B cell (primary cell): ENCODE results near the gene MTUS2. TPM values are rescaled to one million over a fixed set of nuclear protein-coding genes. Genes with fewer than 3 reads are reported as not detected.

Experiments used
- ATAC-seq: fragments of 200-7000 bp; cut with Tn5 transposase; one replicate; pipeline ENCODE4 v1.10.0; 2021; ENCODE audit warnings: low read depth, mild to moderate bottlenecking, moderate number of reproducible peaks, moderate library complexity
- CTCF ChIA-PET: fragments of 350-600 bp; sonication (Branson Sonifier 250); formaldehyde crosslinking; loops from one replicate; lab custom pipeline; 2021; ENCODE audit warnings: antibody characterized with exemption, inconsistent platforms; lab: Charles Lee
- POLR2A ChIA-PET: fragments of 350-600 bp; sonication (Branson Sonifier 250); formaldehyde crosslinking; loops from one replicate; lab custom pipeline; 2021; ENCODE audit warnings: antibody characterized with exemption; lab: Charles Lee
- DNase-seq: peaks from one replicate; pipeline ENCODE4 v3.0.0; 2013
- H2AFZ ChIP-seq: 2 replicates; pipeline ENCODE4 v1.6.1; 2012; ENCODE audit warnings: mild to moderate bottlenecking, low read depth, low read length; ENCODE audit not compliant: insufficient read depth, poor library complexity, severe bottlenecking
- H3K27ac ChIP-seq, 2 donors: 1 replicate in 1 of 2; 2 replicates in 1 of 2; pipeline ENCODE4 v1.5.1; 2012 to 2013; ENCODE audit warnings: low read length in 2 of 2, mild to moderate bottlenecking in 2 of 2, moderate library complexity in 1 of 2
- H3K27me3 ChIP-seq, 4 experiments: fragments of 200-600 bp in 1 of 4; sonication (generic) in 1 of 4; replicated peaks in 1 of 4; 1 replicate in 2 of 4; 2 replicates in 2 of 4; pipeline versions ENCODE4 v1.6.1 to v1.7.0; 2013 to 2016; ENCODE audit warnings: low read length in 3 of 4, mild to moderate bottlenecking in 2 of 4, mixed read lengths in 1 of 4, moderate library complexity in 1 of 4; ENCODE audit not compliant: insufficient read depth in 4 of 4, control insufficient read depth in 3 of 4; ENCODE audit errors: control extremely low read depth in 1 of 4
- H3K36me3 ChIP-seq, 2 experiments: replicated peaks in 1 of 2; 1 replicate in 1 of 2; 2 replicates in 1 of 2; pipeline versions ENCODE4 v1.6.1 to v1.7.1; 2013; ENCODE audit warnings: low read length in 1 of 2; ENCODE audit not compliant: insufficient read depth in 2 of 2, control insufficient read depth in 1 of 2; ENCODE audit errors: control extremely low read depth in 1 of 2, extremely low read depth in 1 of 2
- H3K4me1 ChIP-seq, 2 donors: fragments of 200-600 bp in 1 of 2; sonication (generic) in 1 of 2; 1 replicate in 1 of 2; 2 replicates in 1 of 2; pipeline versions ENCODE4 v1.5.1 to v1.6.1; 2013 to 2017; ENCODE audit warnings: low read length in 2 of 2; ENCODE audit not compliant: control insufficient read depth in 2 of 2, insufficient read depth in 2 of 2
- H3K4me2 ChIP-seq: replicated peaks from 2 replicates; pipeline ENCODE3; 2012; ENCODE audit warnings: mild to moderate bottlenecking, low read depth, low read length; ENCODE audit not compliant: poor library complexity, severe bottlenecking
- H3K4me3 ChIP-seq, 5 experiments: fragments of 200-600 bp in 1 of 5; sonication (generic) in 1 of 5; 1 replicate in 3 of 5; 2 replicates in 2 of 5; pipeline versions ENCODE4 v1.5.1 to v1.7.0; 2011 to 2016; ENCODE audit warnings: low read length in 4 of 5, mild to moderate bottlenecking in 4 of 5, low read depth in 2 of 5, control low read depth in 1 of 5, moderate library complexity in 1 of 5; ENCODE audit not compliant: insufficient read depth in 1 of 5; ENCODE audit errors: control extremely low read depth in 1 of 5, extremely low read depth in 1 of 5
- H3K79me2 ChIP-seq: fragments of 200-600 bp; sonication (generic); one replicate; pipeline ENCODE4 v1.6.0; 2016; ENCODE audit warnings: low read length; ENCODE audit not compliant: control insufficient read depth, insufficient read depth
- H3K9ac ChIP-seq: fragments of 200-600 bp; sonication (generic); 2 replicates; pipeline ENCODE4 v1.6.1; 2017; ENCODE audit warnings: mild to moderate bottlenecking, low read length, moderate library complexity
- H3K9me3 ChIP-seq, 3 donors: one replicate each; pipeline versions ENCODE4 v1.6.1 to v1.7.1; 2013; ENCODE audit warnings: low read length in 2 of 3; ENCODE audit not compliant: control insufficient read depth in 2 of 3, insufficient read depth in 1 of 3; ENCODE audit errors: control extremely low read depth in 1 of 3
- H4K20me1 ChIP-seq: 2 replicates; pipeline ENCODE4 v1.6.0; 2012; ENCODE audit warnings: mild to moderate bottlenecking, low read length; ENCODE audit not compliant: insufficient read depth, control insufficient read depth, poor library complexity, severe bottlenecking
- H3K27ac Mint-ChIP-seq: one replicate; pipeline ENCODE4 v1.8.0; 2021; ENCODE audit warnings: mixed read lengths
- H3K27me3 Mint-ChIP-seq: one replicate; pipeline ENCODE4 v1.8.0; 2021; ENCODE audit warnings: mixed read lengths
- H3K4me1 Mint-ChIP-seq: one replicate; pipeline ENCODE4 v1.8.0; 2021; ENCODE audit warnings: mixed read lengths
- H3K4me3 Mint-ChIP-seq: one replicate; pipeline ENCODE4 v1.8.0; 2021; ENCODE audit warnings: mixed read lengths
- H3K9me3 Mint-ChIP-seq: one replicate; pipeline ENCODE4 v1.8.0; 2022; ENCODE audit warnings: mixed read lengths; ENCODE audit not compliant: insufficient read depth
- EZH2 ChIP-seq: IDR thresholded peaks from 2 replicates; pipeline ENCODE4 v1.6.1; 2012; ENCODE audit warnings: borderline replicate concordance, low read depth, mild to moderate bottlenecking, moderate library complexity, low read length; ENCODE audit not compliant: insufficient read depth, poor library complexity, severe bottlenecking
- WGBS: methylation state at CpG from one replicate; pipeline ENCODE4 v1.1.5; 2013; ENCODE audit warnings: missing lambda C conversion rate; ENCODE audit not compliant: insufficient coverage; 5-methylcytosine and 5-hydroxymethylcytosine counted together
- intact Hi-C: fragments of 100-400 bp; cut with micrococcal nuclease; formaldehyde crosslinking; loops from one replicate; pipeline ENCODE4 v1.10.0; 2022
- polyA plus RNA-seq: library from polyadenylated mRNA; depleted of rRNA; stranded (reverse); fragments of >200 nt; gene quantifications from 2 replicates; pipeline ENCODE4 v1.2.3, GENCODE V29; 2012
- total RNA-seq, 2 donors: library from RNA; stranded (reverse); fragments of 120-200 nt in 1 of 2; gene quantifications; 1 replicate in 1 of 2; 2 replicates in 1 of 2; pipeline versions ENCODE4 v1.2.3 to v1.2.4, GENCODE V29; 2013 to 2022
- TF ChIP-seq, protein P1 (sequence below): fragments of 200-600 bp; IDR thresholded peaks from one replicate; pipeline ENCODE4 v1.8.0; 2022; ENCODE audit warnings: antibody characterized with exemption, mild to moderate bottlenecking

MTUS2 gene
- total and polyA plus RNA-seq, 2 donors (not counting 1 experiment from before 2014, with no cell fraction given) = 0.12 TPM; not detected in 1

GRCh38 chr13:29496241-29496712, 676.1 kb downstream of the MTUS2 start:
- Mint-ChIP-seq H3K9me3 (no peaks in the 10 kb centered on the region), H3K4me3 (peak overlapping the region; percentile 86), H3K27ac (peak overlapping the region; percentile 80), H3K4me1 (peaks cover 36% of the 10 kb centered on the region), H3K27me3 (no peaks in the 10 kb centered on the region)
- H3K9me3 ChIP-seq = no peaks in the 10 kb centered on the region
- peak overlapping the region; percentile 92 for H3K4me2 ChIP-seq
- H3K27ac ChIP-seq = peak overlapping the region; percentile 46 to 47
- H3K4me1 ChIP-seq = peaks cover 36 to 39% of the 10 kb centered on the region in 2 donors
- 6% methylated on average over 9 of the region's 9 CpGs for WGBS
- H2AFZ ChIP-seq = peak overlapping the region; percentile 68
- TF ChIP-seq, protein P1, sequence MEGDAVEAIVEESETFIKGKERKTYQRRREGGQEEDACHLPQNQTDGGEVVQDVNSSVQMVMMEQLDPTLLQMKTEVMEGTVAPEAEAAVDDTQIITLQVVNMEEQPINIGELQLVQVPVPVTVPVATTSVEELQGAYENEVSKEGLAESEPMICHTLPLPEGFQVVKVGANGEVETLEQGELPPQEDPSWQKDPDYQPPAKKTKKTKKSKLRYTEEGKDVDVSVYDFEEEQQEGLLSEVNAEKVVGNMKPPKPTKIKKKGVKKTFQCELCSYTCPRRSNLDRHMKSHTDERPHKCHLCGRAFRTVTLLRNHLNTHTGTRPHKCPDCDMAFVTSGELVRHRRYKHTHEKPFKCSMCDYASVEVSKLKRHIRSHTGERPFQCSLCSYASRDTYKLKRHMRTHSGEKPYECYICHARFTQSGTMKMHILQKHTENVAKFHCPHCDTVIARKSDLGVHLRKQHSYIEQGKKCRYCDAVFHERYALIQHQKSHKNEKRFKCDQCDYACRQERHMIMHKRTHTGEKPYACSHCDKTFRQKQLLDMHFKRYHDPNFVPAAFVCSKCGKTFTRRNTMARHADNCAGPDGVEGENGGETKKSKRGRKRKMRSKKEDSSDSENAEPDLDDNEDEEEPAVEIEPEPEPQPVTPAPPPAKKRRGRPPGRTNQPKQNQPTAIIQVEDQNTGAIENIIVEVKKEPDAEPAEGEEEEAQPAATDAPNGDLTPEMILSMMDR = no peak
- no peak for TF ChIP-seq EZH2
- H3K79me2 ChIP-seq = no peaks in the 10 kb centered on the region
- H4K20me1 ChIP-seq = no peaks in the 10 kb centered on the region
- ATAC-seq (peak; percentile 68), DNase-seq (peak; percentile 78)
- intact Hi-C loops = loop anchor here (10.0 kb wide), 1 partner anchor 1239 kb away; the partner anchor contains the start of gene ALOX5AP
- ChIA-PET POLR2A (no interaction called here), CTCF (interaction anchor here (2.4 to 6.8 kb wide), 5 partner anchors 9 to 619 kb away, joined by 6 to 53 read pairs (median 9); no protein-coding TSS in a partner anchor)
- no peaks in the 10 kb centered on the region for H3K27me3 ChIP-seq
- peak overlapping the region in 4 of 5 experiments; percentile 14 to 48 (median 26) for H3K4me3 ChIP-seq
- H3K36me3 ChIP-seq = no peaks in the 10 kb centered on the region
- H3K9ac ChIP-seq = peak overlapping the region; percentile 58

GRCh38 chr13:29497137-29497654, 677.1 kb downstream of the MTUS2 start:
- Mint-ChIP-seq H3K27me3 (peaks cover 5% of the 10 kb centered on the region), H3K4me3 (no peak overlapping the region), H3K27ac (no peak overlapping the region), H3K4me1 (peaks cover 36% of the 10 kb centered on the region), H3K9me3 (no peaks in the 10 kb centered on the region)
- WGBS = 94% methylated on average over 15 of the region's 15 CpGs
- no peaks in the 10 kb centered on the region for H3K79me2 ChIP-seq
- H3K9ac ChIP-seq = no peak overlapping the region
- no peaks in the 10 kb centered on the region for H3K9me3 ChIP-seq
- H4K20me1 ChIP-seq = no peaks in the 10 kb centered on the region
- peaks cover 36 to 39% of the 10 kb centered on the region in 2 donors for H3K4me1 ChIP-seq
- H3K4me2 ChIP-seq = peak overlapping the region; percentile 92
- POLR2A ChIA-PET = no interaction called here
- no peak overlapping the region for H3K4me3 ChIP-seq
- ATAC-seq = no peak
- intact Hi-C loops = loop anchor here (10.0 kb wide), 1 partner anchor 1238 kb away; the partner anchor contains the start of gene ALOX5AP
- H3K36me3 ChIP-seq = no peaks in the 10 kb centered on the region
- TF ChIP-seq EZH2 = no peak
- TF ChIP-seq, protein P1 = no peak
- no peak overlapping the region for H3K27ac ChIP-seq
- no peaks in the 10 kb centered on the region for H3K27me3 ChIP-seq
- H2AFZ ChIP-seq = no peak overlapping the region
- DNase-seq = no peak
- CTCF ChIA-PET = interaction anchor here (2.4 to 6.8 kb wide), 5 partner anchors 8 to 618 kb away, joined by 6 to 53 read pairs (median 9); no protein-coding TSS in a partner anchor
